ENCODE data around the gene TMEM59.
A peak's percentile ranks its signal among the peaks of the same experiment; 100 is the strongest.

TMEM59 gene

GRCh38 chr1:53999920-54000319 lies 53.1 kb downstream of the TMEM59 start:
- H3K4me3 ChIP-seq (ENCODE audit: low read depth, low read length): no peak overlapping the region
- no peak for TF ChIP-seq ZNF398 (tag by site-specific recombination; IDR thresholded peaks at IDR 0.05)
- TF ChIP-seq ATF2 (tag by site-specific recombination; IDR thresholded peaks at IDR 0.05; ENCODE audit: low read depth): no peak
- TF ChIP-seq ZNF221 (tag by site-specific recombination; IDR thresholded peaks at IDR 0.05; ENCODE audit: borderline replicate concordance): no peak
- peaks cover 2% of the 10 kb centered on the region; the same call in 1 of the 2 replicates for H3K4me1 ChIP-seq (ENCODE audit: control insufficient read depth, insufficient read depth, low read length)
- no peaks in the 10 kb centered on the region for H3K36me3 ChIP-seq (ENCODE audit: control insufficient read depth in 2 of 2, insufficient read depth in 1 of 2, low read length in 2 of 2)
- H3K27ac ChIP-seq (ENCODE audit: extremely low read depth, low read depth, low read length): no peak overlapping the region
- CTCF ChIA-PET: interaction anchor here (0.6 kb wide), 1 partner anchor 258 kb away, joined by 3 read pairs; no protein-coding TSS in a partner anchor
- POLR2A ChIA-PET: no interaction called here
- no peaks in the 10 kb centered on the region for H3K9me3 ChIP-seq (ENCODE audit: control insufficient read depth, insufficient read depth, low read depth, low read length)

- Histone ChIP-seq H3K4me3 (ENCODE audit: low read depth, low read length) (no peak overlapping the region), H3K9me3 (ENCODE audit: control insufficient read depth, insufficient read depth, low read depth, low read length) (no peaks in the 10 kb centered on the region), H3K36me3 (ENCODE audit: control insufficient read depth in 2 of 2, insufficient read depth in 1 of 2, low read length in 2 of 2) (no peaks in the 10 kb centered on the region), H3K27ac (ENCODE audit: extremely low read depth, low read depth, low read length) (no peak overlapping the region), H3K4me1 (ENCODE audit: control insufficient read depth, insufficient read depth, low read length) (peaks cover 2% of the 10 kb centered on the region; the same call in 1 of the 2 replicates)
- ChIA-PET POLR2A (no interaction called here), CTCF (no interaction called here)
- TF ChIP-seq ZNF785 (tag by site-specific recombination; IDR thresholded peaks at IDR 0.05): no peak
- TF ChIP-seq ZNF121 (tag by site-specific recombination; IDR thresholded peaks at IDR 0.05): peak; percentile 63; the same call in 1 of the 2 replicates
Measured at GRCh38 chr1:53998223-53998622, 54.8 kb downstream of the TMEM59 start.

- H3K4me1 ChIP-seq (ENCODE audit: control insufficient read depth, insufficient read depth, low read length): no peaks in the 10 kb centered on the region
- no peaks in the 10 kb centered on the region for H3K36me3 ChIP-seq (ENCODE audit: control insufficient read depth in 2 of 2, insufficient read depth in 1 of 2, low read length in 2 of 2)
- H3K27ac ChIP-seq (ENCODE audit: extremely low read depth, low read depth, low read length): no peak overlapping the region
- CTCF ChIA-PET: interaction anchor here (0.7 to 1.0 kb wide), 2 partner anchors 13 to 36 kb away, joined by 3 to 4 read pairs; no protein-coding TSS in a partner anchor
- no peak overlapping the region for H3K4me3 ChIP-seq (ENCODE audit: low read depth, low read length)
- POLR2A ChIA-PET: no interaction called here
- H3K9me3 ChIP-seq (ENCODE audit: control insufficient read depth, insufficient read depth, low read depth, low read length): no peaks in the 10 kb centered on the region
- no peak for TF ChIP-seq GLI2 (tag by site-specific recombination; IDR thresholded peaks at IDR 0.05; ENCODE audit: borderline replicate concordance, low read depth)
- TF ChIP-seq ZFP69B (tag by site-specific recombination; IDR thresholded peaks at IDR 0.05): no peak
- no peak for TF ChIP-seq ZNF654 (tag by site-specific recombination; IDR thresholded peaks at IDR 0.05; ENCODE audit: low read depth)
- no peak for TF ChIP-seq ZNF501 (tag by site-specific recombination; IDR thresholded peaks at IDR 0.05)
- no peak for TF ChIP-seq ZNF26 (tag by site-specific recombination; IDR thresholded peaks at IDR 0.05)
- TF ChIP-seq HOXA7 (CRISPR knock-in tag; IDR thresholded peaks at IDR 0.05; ENCODE audit: borderline replicate concordance): no peak
- no peak for TF ChIP-seq ZNF184 (tag by site-specific recombination; IDR thresholded peaks at IDR 0.05)
- no peak for TF ChIP-seq ZNF830 (tag by site-specific recombination; IDR thresholded peaks at IDR 0.05; ENCODE audit: low read depth)
- TF ChIP-seq ZNF140 (tag by site-specific recombination; IDR thresholded peaks at IDR 0.05): no peak
- TF ChIP-seq ZFP37 (tag by site-specific recombination; IDR thresholded peaks at IDR 0.05): no peak
- no peak for TF ChIP-seq ZNF302 (tag by site-specific recombination; IDR thresholded peaks at IDR 0.05; ENCODE audit: low read depth)
- no peak for TF ChIP-seq ZBTB6 (tag by site-specific recombination; IDR thresholded peaks at IDR 0.05)
- no peak for TF ChIP-seq ZNF24 (tag by site-specific recombination; IDR thresholded peaks at IDR 0.05)
- no peak for TF ChIP-seq WT1 (tag by site-specific recombination; IDR thresholded peaks at IDR 0.05)
- no peak for TF ChIP-seq ZBTB20 (tag by site-specific recombination; IDR thresholded peaks at IDR 0.05)
- no peak for TF ChIP-seq ZNF280D (tag by site-specific recombination; IDR thresholded peaks at IDR 0.05)
- no peak for TF ChIP-seq ZNF292 (tag by site-specific recombination; IDR thresholded peaks at IDR 0.05; ENCODE audit: borderline replicate concordance, low read depth)
Measured at GRCh38 chr1:53995683-53996082, 57.3 kb downstream of the TMEM59 start.

All from HEK293 (cell line).